ENCODE results near the gene MRI1.
"Not testable (repeated sequence)": the region's sequence is repeated elsewhere in the genome, so short reads cannot be mapped to it uniquely, and the experiment has no call there.

The MRI1 gene

DNA sequence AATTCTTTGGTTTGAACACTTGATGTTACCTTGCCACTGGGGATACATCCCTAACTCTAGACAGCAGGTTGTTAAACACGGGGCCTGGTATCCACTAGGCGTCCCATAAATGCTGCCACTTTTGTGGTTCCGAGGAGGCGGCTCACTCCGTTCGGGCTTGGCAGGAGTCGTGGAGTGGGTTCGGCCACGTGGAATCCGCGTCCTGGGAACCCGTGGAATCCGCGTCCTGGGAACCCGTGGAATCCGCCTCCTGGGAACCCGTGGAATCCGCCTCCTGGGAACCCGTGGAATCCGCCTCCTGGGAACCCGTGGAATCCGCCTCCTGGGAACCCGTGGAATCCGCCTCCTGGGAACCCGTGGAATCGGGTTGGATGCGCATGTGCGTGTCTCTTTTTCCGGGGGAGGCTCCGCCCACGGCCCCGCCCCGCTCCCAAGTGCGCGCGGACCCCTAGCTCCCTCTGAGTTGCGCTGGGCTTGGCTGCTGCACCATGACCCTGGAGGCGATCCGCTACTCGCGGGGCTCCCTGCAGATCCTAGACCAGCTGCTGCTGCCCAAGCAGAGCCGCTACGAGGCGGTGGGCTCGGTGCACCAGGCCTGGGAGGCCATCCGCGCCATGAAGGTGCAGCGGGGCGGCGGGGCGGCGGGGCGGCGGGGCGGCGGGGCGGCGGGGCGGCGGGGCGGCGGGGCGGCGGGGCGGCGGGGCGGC, at the start of gene MRI1:
Gene MRI1, plus strand, starts transcription at position 422 of the 707 bp plus-strand sequence. Its CDS starts 67 bp downstream, at position 489.
- DNase-seq (ENCODE audit: low read depth) = peak; percentile 53

DNA sequence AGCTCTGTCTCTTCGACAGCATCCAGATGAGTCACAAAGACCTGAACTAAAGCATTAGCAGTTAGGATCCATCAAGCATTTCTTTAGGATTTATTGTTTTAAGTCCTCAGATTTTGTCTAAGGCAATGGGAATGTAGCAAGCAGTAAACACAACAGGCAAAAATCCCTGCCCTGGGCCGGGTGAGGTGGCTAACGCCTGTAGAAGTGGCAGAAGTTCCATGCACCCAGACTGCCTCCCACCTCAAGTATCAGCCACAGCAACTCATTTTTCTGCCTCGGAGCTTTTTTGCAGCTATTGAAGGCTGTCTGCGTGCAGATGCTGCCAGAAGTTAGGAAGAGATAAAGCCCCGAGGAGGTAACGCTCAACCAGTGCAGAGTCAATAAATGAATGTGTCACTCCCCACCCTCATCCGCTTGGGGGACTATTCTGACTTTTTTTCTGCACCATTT, 47.1 kb upstream of the MRI1 start:
- DNase-seq (ENCODE audit: low read depth) = no peak

DNA sequence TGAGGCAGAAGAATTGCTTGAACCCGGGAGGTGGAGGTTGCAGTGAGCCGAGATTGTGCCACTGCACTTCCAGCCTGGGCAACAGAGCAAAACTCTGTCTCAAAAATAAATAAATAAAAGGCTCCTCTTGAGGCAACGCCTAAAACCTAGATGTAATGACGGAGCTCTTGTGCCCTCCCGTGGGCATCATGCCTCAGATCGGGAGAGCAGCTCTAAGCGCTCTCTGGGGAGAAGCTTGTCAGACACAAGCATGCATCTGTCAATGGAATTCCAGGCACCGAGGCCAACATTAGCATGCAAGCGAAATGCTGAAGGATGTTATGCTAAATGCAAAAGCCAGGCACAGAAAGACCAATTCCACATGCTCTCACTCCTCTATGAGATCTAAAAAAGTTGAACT, 45.6 kb upstream of the MRI1 start:
- no peak for DNase-seq (ENCODE audit: low read depth)

DNA sequence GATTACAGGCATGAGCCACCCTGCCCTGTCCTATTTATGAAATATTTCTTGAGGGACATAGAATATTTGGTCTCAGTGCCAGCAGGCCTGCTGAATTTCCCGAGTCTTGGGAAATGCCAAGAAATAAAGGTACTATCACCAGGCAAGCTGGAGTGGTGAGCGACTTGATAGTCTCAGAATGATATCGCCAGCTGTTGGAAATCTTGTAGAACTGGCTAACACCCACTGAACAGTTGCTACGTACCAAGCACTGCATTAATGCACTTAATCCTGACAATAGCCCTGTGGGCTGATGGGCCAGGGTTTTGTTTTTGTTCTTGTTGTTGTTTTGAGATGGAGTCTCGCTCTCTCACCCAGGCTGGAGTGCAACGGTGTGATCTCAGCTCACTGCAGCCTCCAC, 42.2 kb upstream of the MRI1 start:
- no peak for DNase-seq (ENCODE audit: low read depth)

DNA sequence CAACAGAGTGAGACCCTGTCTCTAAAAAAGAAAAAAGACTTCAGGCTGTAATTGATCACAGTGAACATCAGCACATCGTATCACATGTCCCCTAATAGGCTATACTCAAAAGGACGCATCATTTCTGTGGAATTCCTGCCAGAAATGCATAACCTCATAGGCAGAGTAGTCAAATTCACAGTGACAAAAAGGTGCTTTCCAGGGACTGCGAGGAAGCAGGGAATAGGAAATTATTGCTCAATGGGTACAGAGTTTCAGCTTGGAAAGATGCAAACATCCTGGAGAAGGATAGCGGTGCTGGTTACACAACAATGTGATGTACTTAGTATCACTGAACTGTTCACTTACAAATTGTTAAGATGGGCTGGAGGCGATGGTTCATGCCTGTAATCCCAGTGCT, 41.1 kb upstream of the MRI1 start:
- no peak for DNase-seq (ENCODE audit: low read depth)

DNA sequence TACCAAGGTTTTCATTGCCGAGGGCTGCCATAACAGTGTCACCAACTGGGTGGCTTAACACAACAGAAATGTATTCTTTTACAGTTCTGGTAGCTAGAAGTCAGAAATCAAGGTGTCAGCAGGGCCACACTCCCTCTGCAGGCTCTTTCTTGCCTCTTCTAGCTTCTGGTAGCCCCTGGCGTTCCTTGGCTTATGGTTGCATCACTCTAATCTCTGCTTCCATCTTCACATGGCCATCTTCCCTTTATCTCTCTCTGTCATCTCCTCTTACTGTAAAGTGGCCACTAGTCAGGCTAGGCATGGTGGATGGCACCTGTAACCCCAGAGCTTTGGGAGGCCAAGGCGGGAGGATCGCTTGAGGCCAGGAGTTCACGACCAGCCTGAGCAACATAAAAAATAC, 38.0 kb upstream of the MRI1 start:
- DNase-seq (ENCODE audit: low read depth) = no peak

DNA sequence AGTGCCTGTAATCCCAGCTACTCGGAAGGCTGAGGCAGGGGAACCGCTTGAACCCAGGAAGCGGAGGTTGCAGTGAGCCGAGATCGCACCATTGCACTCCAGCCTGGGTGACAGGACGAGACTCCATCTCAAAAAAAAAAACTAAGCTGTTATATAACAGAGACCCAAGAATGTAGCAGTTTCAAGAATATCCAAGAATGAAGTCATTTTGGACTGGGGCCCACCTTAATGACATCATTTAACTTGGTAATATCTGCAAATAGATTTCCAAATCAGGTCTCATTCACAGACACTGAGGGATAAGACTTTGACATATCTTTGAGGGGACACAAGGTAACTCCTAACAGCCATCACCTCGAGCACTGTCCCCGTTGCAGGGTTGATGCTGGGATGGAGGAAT, 36.5 kb upstream of the MRI1 start:
- no peak for DNase-seq (ENCODE audit: low read depth)

DNA sequence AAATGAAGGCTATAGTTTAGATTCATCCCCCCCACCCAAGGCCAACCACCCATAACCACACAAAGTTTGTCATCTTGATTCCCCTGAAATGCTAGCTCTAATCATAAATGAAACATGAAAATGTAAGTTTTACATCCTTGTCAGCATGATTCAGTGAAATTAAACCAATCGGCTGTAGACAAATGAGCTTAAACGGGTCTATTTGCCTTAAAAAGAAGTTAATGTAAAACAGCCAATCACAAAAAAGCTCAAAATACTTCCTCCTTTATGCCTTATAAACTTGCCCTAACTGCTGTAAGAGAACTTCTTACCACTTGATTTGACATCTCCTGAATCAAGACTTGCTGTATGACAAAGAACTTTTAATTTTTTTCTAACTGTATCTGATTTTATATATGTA, 34.5 kb upstream of the MRI1 start:
- no peak for DNase-seq (ENCODE audit: low read depth)

DNA sequence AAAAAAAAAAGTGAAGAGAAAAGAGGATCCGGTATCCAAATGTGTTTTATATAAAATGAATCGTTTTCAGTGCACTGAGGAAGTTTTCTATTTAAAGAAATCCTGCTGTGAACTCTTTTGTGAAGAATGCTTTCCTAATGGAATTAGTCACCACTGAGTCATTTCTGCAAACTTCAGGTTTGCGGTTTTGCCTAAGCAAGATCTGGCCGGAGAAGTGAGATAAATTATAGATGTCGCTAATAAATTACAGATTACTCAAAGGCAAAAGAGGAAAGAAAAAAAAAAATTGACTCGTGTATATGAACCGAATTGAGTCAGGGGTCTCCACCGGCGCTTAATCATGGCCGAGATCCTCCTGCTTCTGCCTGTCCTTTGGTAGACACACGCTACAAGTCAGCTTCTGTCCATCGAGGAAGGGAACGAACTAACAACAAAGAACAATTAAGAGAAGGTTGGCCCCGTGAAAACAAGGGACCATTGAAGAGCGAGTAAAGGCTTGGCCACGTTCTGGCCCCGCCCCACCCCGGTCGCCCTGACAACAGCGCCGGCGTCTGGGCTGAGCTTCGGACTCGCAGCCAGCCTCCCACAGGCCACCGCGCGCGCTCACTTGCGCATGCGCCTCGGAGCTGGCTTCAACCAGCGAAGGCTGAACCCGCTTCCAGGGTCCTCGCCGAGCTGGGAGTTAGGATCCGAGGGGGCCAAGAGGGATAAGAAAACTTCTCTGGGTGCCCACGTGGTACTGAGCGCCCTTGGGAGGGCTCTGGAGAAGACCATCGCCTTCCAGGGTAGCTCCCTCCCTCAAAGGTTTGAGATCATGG, 33.0 kb upstream of the MRI1 start:
- peak; percentile 92 for DNase-seq (ENCODE audit: low read depth)

DNA sequence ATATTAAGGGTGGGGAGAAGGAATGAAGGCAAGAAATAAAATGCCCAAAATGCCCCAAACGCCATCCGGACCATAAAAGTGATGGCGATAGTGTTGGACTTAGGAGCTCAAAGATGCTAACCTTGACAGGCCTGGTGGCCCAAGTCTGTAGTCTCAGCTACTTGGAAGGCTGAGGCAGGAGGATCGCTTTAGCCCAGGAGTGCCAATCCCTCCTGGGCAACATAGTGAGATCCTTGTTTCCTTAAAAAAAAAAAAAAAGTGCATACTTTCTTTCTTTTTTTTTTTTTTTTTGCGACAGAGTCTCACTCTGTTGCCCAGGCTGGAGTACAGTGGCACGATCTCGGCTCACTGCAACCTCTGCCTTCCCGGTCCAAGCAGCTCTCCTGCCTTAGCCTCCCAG, 32.0 kb upstream of the MRI1 start:
- no peak for DNase-seq (ENCODE audit: low read depth)

DNA sequence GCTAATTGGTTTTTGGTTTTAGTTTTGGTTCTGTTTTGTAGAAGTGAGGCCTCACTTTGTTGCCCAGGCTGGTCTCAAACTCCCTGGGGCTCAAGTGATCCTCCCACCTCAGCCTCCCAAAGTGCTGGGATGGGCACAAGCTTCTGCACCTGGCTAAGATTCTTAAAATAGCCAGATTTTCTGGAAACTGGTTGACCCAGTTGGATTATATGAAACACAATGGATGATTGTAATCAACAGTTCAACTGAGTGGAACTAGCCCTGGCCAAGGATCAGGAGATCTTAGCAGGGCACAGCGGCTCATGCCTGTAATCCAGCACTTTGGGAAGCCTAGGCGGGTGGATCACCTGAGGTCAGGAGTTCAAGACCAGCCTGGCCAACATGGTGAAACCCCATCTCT, 29.6 kb upstream of the MRI1 start:
- DNase-seq (ENCODE audit: low read depth) = no peak

DNA sequence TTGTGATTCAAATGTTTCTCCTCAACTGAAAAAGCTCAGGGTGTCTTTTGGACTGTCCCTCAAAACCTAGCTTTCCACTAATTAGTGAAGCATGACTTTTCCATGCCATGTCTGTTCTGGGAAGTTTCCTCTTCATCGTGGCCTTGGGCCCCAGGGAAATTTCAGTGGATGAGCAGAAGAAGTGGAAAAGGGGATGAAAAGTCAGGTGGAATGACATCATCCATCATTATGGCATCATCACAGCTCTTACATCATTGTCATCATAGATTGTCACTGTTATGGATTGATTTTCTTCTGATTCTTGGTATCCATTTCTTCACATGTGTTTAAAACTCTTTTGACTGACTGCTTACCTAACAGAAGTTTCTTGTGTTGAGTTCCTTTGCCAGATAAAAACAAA, 26.2 kb upstream of the MRI1 start:
- DNase-seq (ENCODE audit: low read depth) = no peak

DNA sequence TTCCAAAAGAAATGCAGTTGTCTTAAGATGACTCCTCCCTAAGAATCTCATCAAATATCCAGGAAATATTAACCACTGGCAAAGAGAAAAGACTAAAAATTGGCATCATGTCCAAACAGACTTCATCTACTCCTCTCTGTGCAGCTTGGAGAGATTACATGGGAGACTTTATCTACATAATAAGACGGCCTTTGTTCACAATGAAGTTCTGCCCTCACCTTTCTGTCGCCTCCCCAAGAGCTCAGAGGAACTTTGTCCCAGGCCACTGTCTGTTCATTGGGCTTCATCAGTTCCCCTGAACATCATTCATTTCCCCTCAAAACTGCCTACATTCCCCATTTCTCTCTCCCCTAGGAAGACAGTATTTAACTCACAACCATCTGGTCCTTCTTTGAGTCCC, 22.4 kb upstream of the MRI1 start:
- DNase-seq (ENCODE audit: low read depth) = no peak

DNA sequence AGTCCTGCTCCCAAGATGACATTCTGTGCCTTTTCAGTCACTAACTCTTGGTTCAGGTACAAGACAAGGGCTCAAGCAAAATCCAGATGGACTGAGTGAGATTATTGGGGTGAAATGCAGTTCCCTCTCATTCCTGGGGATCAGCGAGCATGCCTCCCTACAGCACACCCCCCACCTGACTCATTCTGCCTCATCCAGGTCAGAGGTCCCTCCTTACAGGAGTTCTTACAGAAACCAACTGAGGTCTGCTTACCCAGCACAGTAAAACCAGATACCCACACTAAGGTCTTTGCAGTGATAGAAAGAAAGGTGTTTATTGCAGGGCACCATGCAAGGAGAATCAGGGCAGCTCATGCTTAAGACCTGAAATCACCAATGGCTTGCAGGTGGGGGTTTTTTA, 21.6 kb upstream of the MRI1 start:
- no peak for DNase-seq (ENCODE audit: low read depth)

DNA sequence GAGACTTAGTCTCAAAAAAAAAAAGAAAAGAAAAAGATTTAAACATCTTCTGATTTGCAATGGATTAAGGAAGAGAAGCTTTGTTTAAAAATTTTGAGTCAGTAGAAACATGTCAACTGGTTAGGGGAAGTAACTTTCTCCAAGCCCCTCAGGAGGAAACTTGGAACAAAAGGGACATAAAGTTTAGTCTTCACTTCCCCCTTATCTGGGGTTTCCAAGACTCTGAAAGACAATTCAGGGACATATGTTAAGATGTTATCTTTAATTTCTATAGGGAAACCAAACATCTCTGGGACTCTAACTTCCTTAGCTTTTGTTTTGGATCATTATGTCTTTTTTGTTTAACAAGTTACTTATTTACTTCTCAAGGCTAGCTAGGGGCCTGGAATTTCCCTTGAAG, 20.1 kb upstream of the MRI1 start:
- DNase-seq (ENCODE audit: low read depth) = no peak

DNA sequence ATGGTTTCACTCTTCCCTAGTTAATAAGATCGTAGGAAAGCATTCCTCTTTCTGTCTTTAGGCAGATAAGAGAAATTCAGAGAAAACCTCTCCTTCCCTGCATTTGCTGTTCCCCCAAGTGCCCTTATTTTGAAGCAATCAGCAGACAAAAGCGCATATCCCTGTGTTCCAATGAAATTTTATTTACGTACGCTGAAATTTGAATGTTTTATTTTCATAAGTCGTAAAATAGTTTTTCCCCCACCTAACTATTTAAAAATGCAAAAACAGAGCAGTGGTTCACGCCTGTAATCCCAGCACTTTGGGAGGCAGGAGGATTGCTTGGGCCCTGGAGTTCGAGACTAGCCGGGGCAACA, 17.2 kb upstream of the MRI1 start:
- DNase-seq (ENCODE audit: low read depth) = no peak

DNA sequence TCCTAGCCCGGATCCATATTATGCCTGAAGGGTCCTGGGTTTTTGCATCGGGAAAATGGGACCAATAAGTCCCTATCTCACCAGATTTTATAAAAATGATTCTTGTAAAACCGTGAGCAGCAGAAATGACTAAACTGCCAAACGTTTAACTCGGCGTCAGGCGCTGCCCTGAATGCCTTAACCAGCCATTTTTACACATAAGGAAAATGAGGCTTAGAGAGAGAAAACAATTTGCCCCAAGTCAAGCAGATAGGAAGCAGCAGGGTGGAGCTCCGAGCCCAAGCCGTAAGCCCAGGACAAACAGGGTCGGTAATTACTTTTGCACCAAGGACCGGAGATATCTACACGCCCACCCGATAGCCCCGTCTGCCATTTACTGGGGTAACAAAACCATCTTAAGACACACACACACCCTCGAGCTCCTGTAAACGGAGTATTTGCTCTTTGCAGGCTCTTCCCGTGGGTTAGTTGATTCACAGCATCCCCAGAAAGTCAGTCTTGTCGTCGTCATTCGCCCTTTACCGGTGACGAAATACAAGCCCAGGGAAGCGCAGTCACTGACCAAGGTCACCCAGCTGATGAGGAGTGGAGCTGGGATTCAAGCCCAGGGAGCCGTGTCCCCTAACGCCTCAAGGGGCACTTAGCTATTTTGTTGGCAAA, 16.0 kb upstream of the MRI1 start:
- DNase-seq (ENCODE audit: low read depth) = no peak

DNA sequence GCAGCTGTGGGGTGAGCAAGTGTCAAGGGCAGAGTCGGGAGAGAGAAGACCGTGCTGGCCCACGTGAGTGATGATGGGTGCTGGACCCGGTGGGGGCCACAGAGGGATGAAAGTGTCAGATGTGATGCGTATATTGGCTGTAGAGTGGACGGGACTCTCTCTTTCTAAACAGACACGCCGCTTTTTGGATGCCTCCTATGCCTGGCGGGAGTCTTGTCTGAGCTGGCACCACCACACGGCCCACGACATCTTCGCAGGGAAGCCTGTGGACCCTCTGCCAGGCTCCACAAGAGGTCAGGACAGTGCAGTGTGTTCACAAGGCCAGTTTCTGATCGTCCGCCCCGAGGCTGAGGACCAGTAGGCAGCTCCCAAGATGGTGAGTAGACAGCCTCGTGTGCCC, 12.9 kb upstream of the MRI1 start:
- DNase-seq (ENCODE audit: low read depth) = no peak

DNA sequence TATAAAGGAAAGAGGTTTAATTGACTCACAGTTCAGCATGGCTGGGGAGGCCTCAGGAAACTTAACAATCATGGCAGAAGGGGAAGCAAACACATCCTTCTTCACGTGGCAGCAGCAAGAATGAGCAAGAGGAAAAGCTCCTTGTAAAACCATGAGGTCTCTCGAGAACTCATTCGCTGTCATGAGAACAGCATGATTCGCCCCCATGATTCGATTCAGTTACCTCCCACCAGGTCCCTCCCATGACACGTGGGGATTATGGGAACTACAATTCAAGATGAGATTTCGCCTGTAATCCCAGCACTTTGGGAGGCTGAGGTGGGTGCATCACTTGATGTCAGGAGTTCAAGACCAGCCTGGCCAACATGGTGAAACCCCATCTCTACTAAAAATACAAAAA, 10.7 kb upstream of the MRI1 start:
- not testable (repeated sequence) for DNase-seq (ENCODE audit: low read depth)

DNA sequence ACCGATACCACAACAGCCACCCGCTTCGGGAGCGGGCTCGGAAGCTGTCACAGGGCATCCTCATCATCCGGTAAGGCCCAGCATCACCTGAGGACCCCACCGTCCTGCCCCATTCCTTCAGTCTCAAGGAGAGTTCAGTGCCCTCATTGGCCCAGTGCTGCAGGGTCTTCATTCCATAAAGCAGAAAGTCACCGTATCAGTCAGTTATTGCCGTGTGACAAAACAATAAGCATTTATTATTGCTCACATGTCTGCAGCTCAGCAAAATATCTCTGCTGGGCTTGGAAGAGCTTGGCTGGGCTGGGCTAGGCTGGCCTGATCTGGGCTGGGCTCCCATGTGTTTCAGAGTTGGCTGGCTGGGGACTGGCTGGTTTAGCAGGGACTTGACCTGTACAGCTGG, 8.1 kb upstream of the MRI1 start:
- DNase-seq (ENCODE audit: low read depth) = no peak

DNA sequence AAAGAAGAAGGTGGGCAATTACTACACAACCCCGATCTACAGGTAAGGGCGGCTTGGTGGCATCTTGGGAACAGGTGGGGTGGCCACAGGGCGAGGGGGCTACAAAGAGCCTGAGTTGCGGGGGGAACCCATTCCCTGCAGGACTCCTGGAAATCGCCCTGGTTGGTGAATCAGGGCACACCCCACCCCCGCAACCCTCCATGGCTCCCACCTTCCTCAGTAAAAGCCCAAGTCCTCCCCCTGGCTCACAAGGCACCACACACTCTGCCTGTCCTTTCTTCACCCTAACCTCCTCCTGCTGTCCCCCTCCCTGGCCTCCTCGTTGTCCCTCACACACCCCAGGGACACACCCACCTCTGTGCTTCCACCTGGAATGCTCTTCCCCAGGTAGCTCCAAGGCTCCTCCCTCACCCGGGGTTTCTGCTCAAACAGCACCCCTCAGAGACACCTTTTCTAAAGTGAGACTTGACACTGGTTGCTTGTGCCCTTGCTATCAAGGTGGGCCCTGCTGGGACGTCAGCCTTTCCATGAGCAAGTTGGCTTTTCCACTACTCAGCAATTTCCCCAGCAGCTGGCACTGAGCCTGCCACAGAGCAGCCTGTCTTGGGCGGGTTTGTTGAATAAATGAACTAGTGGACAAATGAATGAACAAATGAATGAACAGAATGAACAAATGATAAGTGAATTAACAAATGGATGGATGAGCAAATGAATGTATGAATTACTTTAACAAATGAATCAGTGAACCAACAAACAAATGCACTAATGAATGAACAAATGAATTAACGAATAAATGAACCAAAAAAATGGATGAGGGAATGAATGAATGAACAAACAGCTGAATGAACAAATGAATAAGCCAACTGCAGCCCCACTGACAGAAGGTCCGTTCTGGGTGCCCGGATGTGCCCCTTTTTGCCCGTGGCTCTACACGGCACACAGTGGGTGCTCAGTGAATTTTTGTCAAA, 6.2 kb upstream of the MRI1 start:
- no peak for DNase-seq (ENCODE audit: low read depth)

DNA sequence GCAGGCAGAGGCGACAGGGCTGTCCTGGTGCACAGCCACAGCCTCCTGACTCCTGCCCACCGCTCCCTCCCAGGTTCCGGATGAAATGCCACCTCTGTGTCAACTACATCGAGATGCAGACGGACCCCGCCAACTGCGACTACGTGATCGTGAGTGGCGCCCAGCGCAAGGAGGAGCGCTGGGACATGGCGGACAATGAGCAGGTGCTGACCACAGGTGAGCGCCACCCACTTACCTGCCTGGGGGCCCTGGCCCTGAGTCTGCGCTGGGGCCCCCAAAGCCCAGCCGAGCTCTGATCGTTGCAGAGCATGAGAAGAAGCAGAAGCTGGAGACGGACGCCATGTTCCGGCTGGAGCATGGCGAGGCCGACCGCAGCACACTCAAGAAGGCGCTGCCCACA, 5.5 kb upstream of the MRI1 start:
- DNase-seq (ENCODE audit: low read depth) = no peak

Measured in activated T-helper 1 cell treated with Interleukin-2 at 50 U/mL for 16 hours (primary cell).